ENCODE data around the gene RHBDF2. TPM values are rescaled to one million over a fixed set of nuclear protein-coding genes. Genes with fewer than 3 reads are reported as not detected.
"Not testable (repeated sequence)": the region's sequence is repeated elsewhere in the genome, so short reads cannot be mapped to it uniquely, and the experiment has no call there.

The RHBDF2 gene
- total RNA-seq, 2 donors from 2014 or later: 11.6 to 23.9 TPM

DNA sequence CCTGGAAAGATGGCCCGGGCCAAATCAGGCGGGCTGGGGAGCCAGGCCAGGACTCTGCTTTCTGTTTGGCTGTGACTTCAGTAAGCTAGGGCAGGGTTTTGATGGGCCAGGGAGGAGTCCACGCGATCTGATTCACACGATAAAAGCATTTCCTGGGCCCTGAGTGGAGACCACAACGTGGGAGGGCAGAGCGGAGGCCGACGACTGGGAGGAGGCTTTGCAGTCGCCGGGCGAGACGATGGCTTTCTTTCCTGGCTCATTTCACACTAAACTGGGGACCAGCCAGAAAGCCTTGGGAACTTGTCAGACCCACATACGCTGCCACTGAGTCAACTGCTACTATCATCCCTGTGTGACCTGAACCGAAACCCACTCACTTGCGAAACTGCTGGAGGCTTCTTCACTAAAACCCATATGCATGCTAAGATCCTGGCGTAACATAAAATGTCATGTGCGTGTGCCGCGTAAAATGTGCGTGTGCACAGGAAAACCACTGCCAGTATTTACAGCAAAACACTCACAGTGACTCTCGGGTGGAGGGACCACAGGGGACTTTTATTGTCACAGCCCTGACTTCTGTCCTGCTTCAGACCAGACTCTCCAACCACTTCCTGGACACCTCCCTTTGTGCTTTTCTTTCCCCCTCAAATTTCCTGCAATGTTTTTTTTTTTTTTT, 14.2 kb upstream of the RHBDF2 start:
- peak; percentile 62 for DNase-seq
- H3K4me3 ChIP-seq: no peak overlapping the region
- peak overlapping the region in 1 of 2 donors; percentile 40 for H3K9ac ChIP-seq (ENCODE audit: low read depth in 2 of 2, low read length in 2 of 2)
- no peaks in the 10 kb centered on the region for H3K36me3 ChIP-seq
- H3K9me3 ChIP-seq: no peaks in the 10 kb centered on the region
- no peaks in the 10 kb centered on the region for H3K4me1 ChIP-seq
- TF ChIP-seq, protein P1, sequence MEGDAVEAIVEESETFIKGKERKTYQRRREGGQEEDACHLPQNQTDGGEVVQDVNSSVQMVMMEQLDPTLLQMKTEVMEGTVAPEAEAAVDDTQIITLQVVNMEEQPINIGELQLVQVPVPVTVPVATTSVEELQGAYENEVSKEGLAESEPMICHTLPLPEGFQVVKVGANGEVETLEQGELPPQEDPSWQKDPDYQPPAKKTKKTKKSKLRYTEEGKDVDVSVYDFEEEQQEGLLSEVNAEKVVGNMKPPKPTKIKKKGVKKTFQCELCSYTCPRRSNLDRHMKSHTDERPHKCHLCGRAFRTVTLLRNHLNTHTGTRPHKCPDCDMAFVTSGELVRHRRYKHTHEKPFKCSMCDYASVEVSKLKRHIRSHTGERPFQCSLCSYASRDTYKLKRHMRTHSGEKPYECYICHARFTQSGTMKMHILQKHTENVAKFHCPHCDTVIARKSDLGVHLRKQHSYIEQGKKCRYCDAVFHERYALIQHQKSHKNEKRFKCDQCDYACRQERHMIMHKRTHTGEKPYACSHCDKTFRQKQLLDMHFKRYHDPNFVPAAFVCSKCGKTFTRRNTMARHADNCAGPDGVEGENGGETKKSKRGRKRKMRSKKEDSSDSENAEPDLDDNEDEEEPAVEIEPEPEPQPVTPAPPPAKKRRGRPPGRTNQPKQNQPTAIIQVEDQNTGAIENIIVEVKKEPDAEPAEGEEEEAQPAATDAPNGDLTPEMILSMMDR (IDR thresholded peaks at IDR 0.05): no peak
- no peaks in the 10 kb centered on the region for H3K27me3 ChIP-seq
- intact Hi-C loops (cut with DNase I): no loop called here
- H3K27ac ChIP-seq: peak overlapping the region; percentile 64

DNA sequence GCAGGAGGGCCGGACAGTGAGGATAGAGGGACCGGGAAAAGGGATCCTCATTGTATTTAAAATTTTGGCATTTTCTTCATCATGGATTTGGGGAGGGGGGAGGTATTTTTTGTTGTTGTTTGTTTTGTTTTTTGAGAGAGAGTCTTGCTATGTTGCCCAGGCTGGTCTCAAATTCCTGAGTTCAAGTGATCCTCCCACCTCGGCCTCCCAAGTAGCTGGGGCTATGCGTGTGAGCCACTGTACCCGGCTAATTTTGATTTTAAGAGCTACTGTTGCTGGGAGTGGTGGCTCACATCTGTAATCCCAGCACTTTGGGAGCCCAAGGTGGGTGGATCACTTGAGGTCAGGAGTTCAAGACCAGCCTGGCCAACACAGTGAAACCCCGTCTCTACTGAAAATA, 13.1 kb upstream of the RHBDF2 start:
- H3K9me3 ChIP-seq; H3K9ac ChIP-seq (ENCODE audit: low read depth in 2 of 2, low read length in 2 of 2); H3K4me3 ChIP-seq; H3K4me1 ChIP-seq; intact Hi-C loops (cut with DNase I); H3K36me3 ChIP-seq; DNase-seq; H3K27ac ChIP-seq; H3K27me3 ChIP-seq: not testable (repeated sequence)

DNA sequence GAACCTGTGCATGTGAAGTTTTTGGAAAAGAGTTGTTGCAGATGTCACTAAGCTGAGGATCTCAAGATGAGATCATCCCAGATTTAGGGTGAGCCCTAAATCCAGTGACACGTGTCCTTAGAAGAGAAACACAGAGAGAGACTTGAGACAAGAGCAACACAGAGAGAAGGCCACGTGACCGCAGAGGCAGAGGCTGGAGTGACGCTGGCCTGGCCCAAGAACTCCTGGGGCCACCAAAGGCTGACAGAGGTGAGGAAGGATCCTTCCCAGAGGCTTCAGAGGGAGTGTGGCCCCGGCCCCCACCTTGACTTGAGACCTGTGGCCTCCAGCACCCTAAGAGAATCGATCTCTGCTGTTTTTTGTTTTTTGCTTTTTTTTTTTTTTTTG, 12.1 kb upstream of the RHBDF2 start:
- Histone ChIP-seq H3K36me3 (no peaks in the 10 kb centered on the region), H3K9me3 (no peaks in the 10 kb centered on the region), H3K9ac (ENCODE audit: low read depth in 2 of 2, low read length in 2 of 2) (no peak overlapping the region), H3K27me3 (no peaks in the 10 kb centered on the region), H3K4me3 (no peak overlapping the region), H3K4me1 (no peaks in the 10 kb centered on the region), H3K27ac (no peak overlapping the region)
- TF ChIP-seq, protein P1 (IDR thresholded peaks at IDR 0.05): no peak
- intact Hi-C loops (cut with DNase I): no loop called here
- no peak for DNase-seq

DNA sequence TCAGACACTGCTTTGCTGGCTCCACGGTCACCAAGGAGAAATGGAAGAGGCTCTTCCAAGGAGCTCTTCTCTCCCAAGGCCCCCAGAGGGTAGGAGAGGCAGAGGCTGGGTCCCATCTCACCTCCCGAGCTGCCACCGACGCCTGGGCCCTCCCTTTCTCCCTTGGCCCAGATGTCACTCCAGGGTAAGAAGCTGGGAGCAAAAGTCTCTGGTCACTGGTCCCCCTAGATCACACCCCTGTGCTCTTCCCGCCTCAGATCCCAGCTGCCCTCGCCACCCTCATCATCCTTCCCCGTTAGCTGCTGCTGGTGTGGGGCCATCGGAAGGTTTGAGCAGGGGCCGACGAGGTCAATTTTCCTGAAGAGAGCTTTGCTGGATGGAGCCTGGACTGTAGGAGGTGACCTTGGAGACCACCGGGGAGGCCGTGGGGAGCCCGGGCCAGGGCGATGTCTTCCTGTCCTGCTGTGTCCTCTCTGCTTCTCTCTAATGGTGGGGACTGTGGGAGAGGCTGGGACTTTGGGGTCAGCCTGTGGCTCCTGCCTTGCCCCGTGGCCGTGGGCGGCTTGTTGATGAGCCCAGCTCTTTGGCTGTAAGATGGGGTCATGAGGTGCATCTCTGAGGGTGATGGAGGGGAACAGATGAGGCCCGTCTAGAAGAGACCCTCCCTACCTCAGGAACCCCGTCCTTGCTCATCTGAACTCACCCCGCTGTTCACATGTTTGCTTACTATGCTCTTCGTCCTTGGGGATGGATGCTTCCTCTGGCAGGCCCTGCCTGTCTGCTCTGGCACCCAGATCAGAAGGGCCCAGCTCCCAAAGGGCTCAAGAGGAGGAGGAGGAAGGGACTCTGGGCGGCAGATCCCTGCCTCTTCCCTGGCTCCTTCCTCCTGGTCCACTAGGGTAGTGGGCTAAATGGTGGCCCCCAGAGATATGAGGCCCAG, 11.4 kb upstream of the RHBDF2 start:
- TF ChIP-seq, protein P1 (IDR thresholded peaks at IDR 0.05): no peak
- intact Hi-C loops (cut with DNase I): no loop called here
- no peaks in the 10 kb centered on the region for H3K36me3 ChIP-seq
- no peak overlapping the region for H3K4me3 ChIP-seq
- H3K27ac ChIP-seq: no peak overlapping the region
- no peaks in the 10 kb centered on the region for H3K27me3 ChIP-seq
- no peak overlapping the region for H3K9ac ChIP-seq (ENCODE audit: low read depth in 2 of 2, low read length in 2 of 2)
- no peaks in the 10 kb centered on the region for H3K4me1 ChIP-seq
- no peak for DNase-seq
- no peaks in the 10 kb centered on the region for H3K9me3 ChIP-seq

DNA sequence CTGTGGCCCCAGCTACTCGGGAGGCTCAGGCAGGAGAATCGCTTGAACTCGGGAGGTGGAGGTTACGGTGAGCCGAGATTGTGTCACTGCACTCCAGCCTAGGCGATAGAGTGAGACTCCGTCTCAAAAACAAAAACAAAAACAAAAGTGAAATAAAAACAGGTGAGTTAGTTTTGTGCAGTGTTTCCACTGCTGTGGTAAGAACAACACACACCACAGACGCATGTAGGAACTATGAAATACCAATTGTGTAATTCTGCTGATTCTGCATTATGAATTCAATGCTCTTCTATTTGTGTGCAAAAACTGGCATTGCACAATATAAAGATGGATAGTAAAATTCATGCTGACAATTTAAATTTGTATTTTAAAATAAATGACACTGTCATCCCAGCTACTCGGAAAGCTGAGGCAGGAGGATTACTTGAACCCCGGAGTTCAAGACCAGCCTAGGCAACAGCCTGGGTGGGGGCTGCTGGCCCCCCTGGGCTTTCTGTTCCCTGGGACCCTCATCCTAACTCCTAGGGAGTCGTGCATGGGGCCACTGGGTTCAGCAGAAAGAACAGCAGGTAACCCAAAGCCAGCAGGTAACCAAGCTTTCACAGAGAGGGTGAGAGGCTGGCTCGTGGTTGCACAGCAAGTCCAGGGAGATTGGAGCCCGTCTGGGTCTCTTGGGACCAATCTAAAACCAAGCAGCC, 10.6 kb upstream of the RHBDF2 start:
- intact Hi-C loops (cut with DNase I): no loop called here
- Histone ChIP-seq H3K36me3 (no peaks in the 10 kb centered on the region), H3K4me3 (no peak overlapping the region), H3K4me1 (no peaks in the 10 kb centered on the region), H3K27ac (no peak overlapping the region), H3K9ac (ENCODE audit: low read depth in 2 of 2, low read length in 2 of 2) (no peak overlapping the region), H3K9me3 (no peaks in the 10 kb centered on the region), H3K27me3 (no peaks in the 10 kb centered on the region)
- no peak for DNase-seq
- TF ChIP-seq, protein P1 (IDR thresholded peaks at IDR 0.05): no peak
